Dermis blood vessel endothelial cell (primary cell): Measurements from ENCODE around the gene PDE6B. TPM values are rescaled to one million over a fixed set of nuclear protein-coding genes. Genes with fewer than 3 reads are reported as not detected.
"Not testable (repeated sequence)": the region's sequence is repeated elsewhere in the genome, so short reads cannot be mapped to it uniquely, and the experiment has no call there.

Experiments used
- DNase-seq: peaks from one replicate; pipeline ENCODE4 v3.0.0; 2010
- total RNA-seq: library from RNA; depleted of rRNA; stranded (reverse); fragments of >200 nt; gene quantifications from 2 replicates; pipeline ENCODE4 v1.2.3, GENCODE V29; 2014

Gene PDE6B
- total RNA-seq, 1 donor from 2014 or later = 7.5 TPM

GRCh38 chr4:635851-636627 lies 10.7 kb downstream of the PDE6B start:
- DNase-seq = no peak

- no peak for DNase-seq
Measured at GRCh38 chr4:636628-637159, 11.3 kb downstream of the PDE6B start.

DNA sequence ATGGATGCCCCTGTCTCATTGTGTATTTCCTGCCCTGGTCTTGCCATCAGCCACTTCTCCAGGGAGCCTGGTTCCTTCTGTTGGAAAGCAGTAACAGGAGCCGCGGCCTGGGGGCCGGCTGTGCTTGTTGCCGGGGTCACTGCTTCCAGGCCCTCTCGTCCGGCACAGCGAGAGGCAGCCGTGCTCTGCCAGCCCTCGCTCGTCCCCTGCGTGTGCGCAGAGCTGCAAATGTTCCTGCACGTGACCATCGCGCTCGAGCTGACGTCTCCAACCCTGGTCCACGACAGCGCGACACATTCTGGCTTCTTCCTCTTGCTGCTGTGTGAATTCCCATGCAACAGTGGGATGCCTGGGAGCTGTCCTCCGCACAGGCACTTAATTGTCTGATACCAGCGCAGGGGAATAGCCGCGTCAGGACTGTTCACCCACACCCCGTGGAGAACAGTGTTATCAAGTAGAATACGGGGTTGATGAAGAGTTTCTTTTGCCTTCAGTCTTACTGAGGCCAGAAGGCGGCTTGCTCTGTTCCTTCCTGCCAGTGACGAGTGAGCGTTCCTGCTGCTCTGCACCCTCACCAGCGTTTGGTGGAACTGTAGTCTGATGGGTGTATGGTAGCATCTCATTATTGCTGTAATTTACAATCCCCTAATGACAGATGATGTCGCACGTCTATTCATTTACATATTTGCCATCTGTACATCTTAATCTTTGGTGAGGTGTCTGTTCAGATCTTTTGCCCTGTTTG lies 12.3 kb downstream of the PDE6B start:
- DNase-seq = no peak

DNA sequence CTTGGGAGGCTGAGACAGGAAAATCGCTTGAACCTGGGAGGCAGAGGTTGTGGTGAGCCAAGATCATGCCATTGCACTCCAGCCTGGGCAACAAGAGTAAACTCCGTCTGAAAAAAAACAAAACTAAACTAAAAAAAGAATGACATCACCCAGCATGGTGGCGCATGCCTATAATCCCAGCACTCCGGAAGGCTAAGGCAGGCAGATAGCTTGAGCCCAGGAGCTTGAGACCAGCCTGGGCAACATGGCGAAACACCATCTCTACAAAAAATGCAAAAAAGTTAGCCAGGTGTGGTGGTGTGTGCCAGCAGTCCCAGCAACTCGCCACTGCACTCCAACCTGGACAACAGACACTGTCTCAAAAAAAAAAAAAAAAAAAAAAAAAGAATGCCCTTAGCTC lies 17.0 kb downstream of the PDE6B start:
- not testable (repeated sequence) for DNase-seq

GRCh38 chr4:646460-646859 lies 21.1 kb downstream of the PDE6B start:
- DNase-seq = no peak

DNA sequence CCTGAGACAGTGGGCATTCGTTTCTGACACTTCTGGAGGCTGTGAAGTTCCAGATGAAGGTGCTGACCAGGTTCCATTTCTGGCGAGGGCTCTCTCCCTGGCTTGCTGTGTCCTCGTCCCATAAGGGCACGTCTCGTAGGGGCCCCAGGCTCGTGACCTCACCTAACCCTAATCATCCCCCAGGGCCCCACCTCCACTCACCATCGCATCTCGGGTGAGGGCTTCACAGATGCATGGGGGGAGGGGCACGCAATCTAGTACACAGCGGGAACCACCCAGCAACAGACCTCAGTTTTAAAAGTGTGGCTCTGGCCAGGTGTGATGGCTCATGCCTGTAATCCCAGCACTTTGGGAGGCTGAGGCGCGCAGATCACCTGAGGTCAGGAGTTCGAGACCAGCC lies 22.1 kb downstream of the PDE6B start:
- DNase-seq = no peak

DNA sequence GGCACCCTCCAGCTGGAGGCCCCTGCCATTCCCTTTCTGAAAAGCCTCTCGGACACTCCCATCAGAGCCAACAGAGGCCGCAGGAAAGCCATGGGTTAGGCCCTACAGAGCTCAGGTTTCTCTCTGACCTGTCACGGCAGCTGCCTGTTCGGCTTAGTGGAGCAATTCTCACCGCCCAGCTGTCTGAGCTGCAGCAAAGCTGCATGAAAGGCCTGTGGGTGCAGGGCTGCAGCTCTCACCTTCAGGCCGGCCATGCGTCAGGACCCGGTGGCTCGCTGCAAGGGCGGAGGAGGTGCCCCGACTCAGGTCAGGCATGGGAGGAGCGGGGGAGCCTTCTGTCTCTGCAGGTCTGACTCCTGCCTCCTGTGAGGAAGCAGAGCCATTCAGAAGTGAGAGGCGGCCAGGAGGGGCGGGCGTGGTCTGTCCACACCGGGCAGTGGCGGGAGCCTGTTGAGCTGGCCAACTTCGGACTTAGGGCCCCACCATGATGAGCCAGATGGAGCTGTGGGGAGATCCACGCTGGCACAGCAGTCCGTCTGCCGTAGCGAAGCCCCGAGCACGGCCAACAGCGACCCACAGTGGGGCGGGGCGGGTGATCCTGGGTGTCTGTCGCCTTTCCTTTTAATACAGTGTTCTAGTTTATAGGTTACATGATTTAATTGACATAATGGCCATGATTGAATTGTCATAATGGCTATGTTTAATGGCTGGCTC lies 23.4 kb downstream of the PDE6B start:
- DNase-seq = no peak

- no peak for DNase-seq
Measured at GRCh38 chr4:649293-649625, 23.9 kb downstream of the PDE6B start.

DNA sequence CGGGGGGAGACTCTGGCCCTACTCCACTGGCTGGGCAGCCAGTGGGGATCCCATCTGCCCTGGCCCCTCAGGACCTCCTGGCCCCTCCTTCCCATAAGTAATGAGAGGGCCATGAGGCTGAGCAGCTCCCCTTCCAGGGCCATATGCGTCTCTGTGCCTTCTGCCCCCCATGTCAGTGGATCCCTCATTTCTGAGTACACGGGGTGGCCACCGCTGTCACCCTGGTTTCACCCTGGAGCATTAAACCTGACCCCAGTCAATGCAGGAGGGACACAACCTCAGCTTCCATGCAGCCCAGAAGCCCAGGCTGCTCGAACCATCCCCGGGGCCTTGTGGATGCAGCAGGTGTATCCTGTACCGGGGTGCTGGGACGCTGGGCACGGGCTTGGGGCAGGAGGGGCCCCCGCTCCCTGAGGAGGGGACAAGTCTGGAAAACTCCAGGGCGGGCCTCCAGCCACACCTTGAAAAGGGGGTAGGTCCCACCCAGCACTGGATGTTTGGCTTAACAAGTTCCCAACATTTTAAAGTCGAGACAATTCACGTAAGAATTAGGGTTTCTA lies 24.5 kb downstream of the PDE6B start:
- DNase-seq = no peak

DNA sequence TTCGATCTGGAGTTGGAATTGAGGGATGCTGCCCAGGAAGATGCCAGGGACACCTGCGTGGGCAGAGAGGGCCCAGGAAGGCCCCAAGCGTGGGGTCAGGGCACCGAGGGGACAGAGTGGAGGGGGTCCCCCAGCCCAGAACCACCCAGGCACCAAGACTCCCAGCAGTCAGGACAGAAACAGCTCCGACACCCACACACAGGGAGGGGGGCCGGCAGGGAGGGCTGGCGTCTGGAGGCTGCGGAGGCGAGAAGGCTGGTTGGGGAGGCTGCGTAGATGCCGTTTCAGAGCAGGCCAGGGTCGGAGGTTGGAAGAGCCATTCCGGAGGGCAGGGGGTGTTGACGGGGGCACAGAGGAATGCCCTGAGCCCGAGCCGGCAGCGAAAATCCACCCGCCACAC lies 25.1 kb downstream of the PDE6B start:
- DNase-seq = no peak

GRCh38 chr4:650951-651883 lies 25.8 kb downstream of the PDE6B start:
- DNase-seq = no peak

- DNase-seq = no peak
Measured at GRCh38 chr4:651884-652642, 26.7 kb downstream of the PDE6B start.

DNA sequence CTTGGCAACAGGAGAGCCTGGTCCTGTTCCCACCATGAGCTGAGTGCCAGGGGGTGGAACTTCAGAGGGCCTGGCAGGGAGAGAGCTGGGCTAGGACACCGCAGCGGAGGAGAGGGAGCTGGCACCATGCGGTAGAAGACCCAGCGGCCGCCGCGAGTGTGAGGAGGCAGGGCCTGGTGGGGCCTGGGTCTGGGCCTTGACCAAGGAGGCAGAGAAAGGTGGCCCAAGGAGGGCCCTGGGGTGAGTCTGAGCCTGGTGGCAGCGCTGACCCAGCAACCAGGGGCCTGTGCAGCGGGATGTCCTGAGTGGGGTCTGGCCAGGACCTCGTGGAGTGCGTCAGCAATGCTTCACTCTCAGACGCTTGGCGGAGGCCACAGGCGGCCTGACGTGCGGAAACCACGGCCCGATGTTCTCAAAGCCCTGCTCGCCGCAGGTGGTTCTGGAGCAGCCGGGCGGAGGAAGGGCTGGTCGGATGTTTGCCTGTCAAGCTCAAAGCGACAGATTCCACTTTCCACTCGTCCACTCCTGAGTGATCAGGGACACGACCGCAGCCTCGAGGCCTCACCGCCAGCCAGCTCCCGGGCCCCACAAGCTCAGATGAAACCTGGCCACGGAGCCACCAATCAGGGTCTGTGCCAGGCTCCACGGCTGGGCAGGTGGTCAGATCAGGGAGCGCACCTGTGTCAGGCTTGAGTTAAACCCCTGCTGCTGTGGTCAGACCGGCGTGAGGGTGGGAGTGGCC lies 27.9 kb downstream of the PDE6B start:
- DNase-seq = no peak

GRCh38 chr4:653831-654502 lies 28.6 kb downstream of the PDE6B start:
- no peak for DNase-seq

DNA sequence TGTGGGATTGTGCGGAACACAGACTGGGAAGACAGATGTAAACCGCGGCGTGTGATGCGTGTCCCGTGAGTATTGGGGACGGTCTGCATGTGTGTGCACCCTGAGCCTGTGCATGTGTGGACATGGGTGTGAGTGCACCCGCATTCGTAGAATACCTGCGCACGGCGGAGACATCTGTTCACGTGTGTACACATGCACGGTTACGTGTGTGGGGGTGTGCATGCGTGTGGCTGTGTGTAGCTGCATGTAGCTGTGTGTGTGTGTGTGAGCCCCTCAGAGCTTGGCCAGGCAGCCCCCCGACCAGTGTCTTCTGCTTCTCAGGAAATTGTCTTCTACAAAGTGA lies 29.1 kb downstream of the PDE6B start:
- no peak for DNase-seq

DNA sequence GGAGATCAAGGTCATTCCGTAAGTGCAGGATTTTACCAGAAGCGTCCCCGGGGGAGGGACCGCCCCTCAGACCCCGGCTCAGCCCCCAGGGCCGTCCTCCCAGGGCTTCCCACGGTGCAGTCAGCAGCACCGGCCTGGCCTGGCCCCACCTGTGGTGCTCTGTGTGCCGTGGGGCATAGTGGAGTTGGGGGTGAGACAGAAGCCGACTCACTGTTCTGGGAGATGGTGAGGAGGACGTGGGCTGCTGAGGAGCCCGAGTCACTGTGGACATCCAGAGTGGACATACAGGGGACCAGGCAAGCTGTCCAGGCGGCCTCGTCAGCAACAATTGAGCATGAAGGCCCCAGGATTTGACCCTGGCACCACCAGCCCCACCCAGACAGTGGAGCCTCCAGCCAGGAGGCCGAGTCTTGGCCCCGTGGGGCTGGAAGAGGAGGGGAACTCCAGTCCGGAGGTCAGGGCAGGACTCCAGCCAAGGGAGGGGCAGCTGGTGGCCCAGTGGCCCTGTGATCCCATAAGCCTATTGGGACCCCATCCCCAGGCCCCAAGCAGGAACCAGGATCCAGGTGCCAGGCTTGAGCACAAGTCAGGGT lies 29.6 kb downstream of the PDE6B start:
- no peak for DNase-seq

DNA sequence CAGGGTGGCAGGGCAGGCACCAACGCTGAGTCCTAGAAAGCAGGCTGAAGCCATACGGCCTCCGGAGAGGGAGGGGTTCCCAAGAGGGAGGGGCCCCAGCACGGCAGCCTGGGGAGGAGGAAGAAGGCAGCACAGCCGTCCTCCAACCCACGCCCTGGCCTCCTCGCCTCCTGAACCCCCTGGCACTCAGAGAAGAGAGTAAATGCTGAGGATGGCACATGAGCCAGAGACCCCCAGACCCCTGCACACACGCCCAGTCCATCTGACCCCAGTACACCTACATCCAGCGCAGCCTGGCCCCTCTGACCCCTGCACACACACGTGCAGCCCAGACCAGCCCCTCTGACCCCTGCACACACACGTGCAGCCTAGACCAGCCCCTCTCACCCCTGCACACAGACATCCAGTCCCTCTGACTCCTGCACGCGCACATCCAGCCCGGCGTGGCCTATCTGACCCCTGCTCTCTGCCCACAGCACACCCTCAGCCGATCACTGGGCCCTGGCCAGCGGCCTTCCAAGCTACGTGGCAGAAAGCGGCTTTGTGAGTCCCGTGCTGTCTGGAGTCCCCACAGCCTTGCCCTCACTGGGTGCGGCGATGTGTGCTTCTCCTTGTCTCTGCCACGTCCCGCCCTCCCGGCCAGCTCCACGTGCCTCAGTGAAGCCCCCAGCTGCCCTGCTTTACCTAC lies 30.2 kb downstream of the PDE6B start:
- no peak for DNase-seq

DNA sequence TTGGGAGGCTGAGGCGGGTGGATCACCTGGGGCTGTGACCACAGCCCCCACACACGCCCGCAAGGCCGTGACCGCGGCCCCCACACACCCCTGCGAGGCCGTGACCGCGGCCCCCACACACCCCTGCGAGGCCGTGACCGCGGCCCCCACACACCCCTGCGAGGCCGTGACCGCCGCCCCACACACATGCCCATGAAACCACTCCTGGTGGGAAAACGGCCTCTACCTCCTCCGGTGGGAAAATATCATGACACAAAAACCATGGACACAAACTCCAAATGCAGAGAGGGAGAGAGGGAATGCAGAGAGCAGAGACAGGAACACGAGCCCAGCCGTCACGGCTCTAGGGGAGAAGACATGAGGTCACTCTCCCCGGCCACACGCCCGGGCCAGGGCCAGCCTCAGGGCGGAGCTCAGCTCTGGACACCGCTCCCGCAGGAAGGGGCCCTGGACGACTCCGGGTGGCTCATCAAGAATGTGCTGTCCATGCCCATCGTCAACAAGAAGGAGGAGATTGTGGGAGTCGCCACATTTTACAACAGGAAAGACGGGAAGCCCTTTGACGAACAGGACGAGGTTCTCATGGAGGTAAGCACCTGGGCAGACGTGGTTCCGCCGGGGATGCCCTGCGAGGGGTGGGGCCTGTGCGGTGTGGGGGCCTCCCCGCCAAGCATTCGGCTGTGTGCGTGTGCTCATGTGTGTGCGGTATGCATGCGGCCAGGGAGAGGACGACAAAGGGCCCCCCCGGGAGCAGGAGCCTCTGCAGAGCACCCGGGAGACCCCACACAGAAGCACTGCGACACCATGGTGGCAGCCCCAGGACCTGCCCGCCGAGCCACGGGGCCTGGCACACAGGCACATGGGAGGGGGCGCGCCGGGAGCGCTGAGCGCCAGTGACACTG lies 31.3 kb downstream of the PDE6B start:
- no peak for DNase-seq
